Measurements from ENCODE around the gene FOXJ1.

DNA sequence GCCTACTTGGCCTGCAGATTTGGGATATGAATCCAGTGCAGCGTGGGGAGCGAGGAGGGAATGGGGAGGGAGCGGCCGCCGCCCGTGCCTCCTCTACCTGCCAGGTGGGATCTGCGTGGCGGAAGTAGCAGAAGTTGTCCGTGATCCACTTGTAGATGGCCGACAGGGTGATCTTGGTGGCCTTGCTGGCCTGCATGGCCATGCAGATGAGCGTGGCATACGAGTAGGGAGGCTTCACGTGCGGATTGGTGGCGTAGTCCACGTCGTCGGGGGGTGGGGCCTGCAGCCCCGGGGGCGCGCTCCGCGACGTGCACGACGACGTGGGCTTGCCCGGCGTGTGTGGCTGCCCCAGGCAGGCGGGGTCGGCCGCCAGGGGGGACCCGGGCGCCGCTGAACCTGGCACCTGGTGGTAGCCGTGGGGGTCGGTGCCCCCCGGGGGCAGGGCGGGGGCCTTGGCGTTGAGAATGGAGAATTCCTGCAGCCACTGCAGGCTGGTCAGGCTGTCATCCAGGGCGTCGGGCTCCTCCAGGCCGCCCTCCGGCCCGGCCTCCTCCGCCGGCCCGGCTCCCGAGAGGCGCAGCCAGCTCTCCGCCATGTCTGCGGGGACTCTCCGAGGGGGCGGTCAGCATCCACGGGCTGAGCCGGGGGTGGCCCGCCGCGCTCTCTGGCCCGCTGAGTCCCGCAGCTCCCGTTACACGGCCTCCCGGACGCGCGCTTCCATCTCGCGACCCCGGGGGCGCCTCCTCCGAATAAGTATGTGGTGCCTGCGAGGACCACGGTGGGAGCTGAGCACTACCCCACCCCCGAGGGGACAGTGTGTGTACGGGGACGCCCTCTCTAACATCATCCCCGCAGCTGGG is 1.0 kb downstream of the FOXJ1 start:
- no peak for TF ChIP-seq POLR2A (IDR thresholded peaks at IDR 0.05; ENCODE audit: low read depth, low read length)
- TF ChIP-seq POLR2AphosphoS5 (IDR thresholded peaks at IDR 0.05; ENCODE audit: low read depth, low read length): no peak
- no peak for TF ChIP-seq TAF1 (IDR thresholded peaks at IDR 0.05; ENCODE audit: borderline replicate concordance, low read depth, low read length)

All from GM12892 (cell line).